Measurements from ENCODE around the gene RAB11FIP3.
"Not testable (repeated sequence)": the region's sequence is repeated elsewhere in the genome, so short reads cannot be mapped to it uniquely, and the experiment has no call there.

RAB11FIP3 gene

GRCh38 chr16:473046-474043 lies 47.9 kb downstream of the RAB11FIP3 start:
- Histone ChIP-seq H3K9ac (ENCODE audit: low read length) (no peak overlapping the region), H3K27me3 (ENCODE audit: control insufficient read depth in 1 of 2, insufficient read depth in 2 of 2, low read length in 2 of 2) (no peaks in the 10 kb centered on the region), H3K27ac (ENCODE audit: low read depth, low read length) (no peak overlapping the region), H3K4me3 (ENCODE audit: low read depth in 1 of 2, low read length in 2 of 2) (no peak overlapping the region), H3K9me3 (ENCODE audit: low read length) (no peaks in the 10 kb centered on the region), H3K4me1 (ENCODE audit: insufficient read depth, low read length) (no peaks in the 10 kb centered on the region), H3K36me3 (ENCODE audit: insufficient read depth, low read length) (no peaks in the 10 kb centered on the region)

GRCh38 chr16:474420-475122 lies 49.1 kb downstream of the RAB11FIP3 start:
- no peaks in the 10 kb centered on the region for H3K36me3 ChIP-seq (ENCODE audit: insufficient read depth, low read length)
- H3K27ac ChIP-seq (ENCODE audit: low read depth, low read length): no peak overlapping the region
- H3K4me1 ChIP-seq (ENCODE audit: insufficient read depth, low read length): no peaks in the 10 kb centered on the region
- no peaks in the 10 kb centered on the region for H3K27me3 ChIP-seq (ENCODE audit: control insufficient read depth in 1 of 2, insufficient read depth in 2 of 2, low read length in 2 of 2)
- no peak overlapping the region for H3K9ac ChIP-seq (ENCODE audit: low read length)
- no peak overlapping the region for H3K4me3 ChIP-seq (ENCODE audit: low read depth in 1 of 2, low read length in 2 of 2)
- no peaks in the 10 kb centered on the region for H3K9me3 ChIP-seq (ENCODE audit: low read length)

- Histone ChIP-seq H3K36me3 (ENCODE audit: insufficient read depth, low read length) (no peaks in the 10 kb centered on the region), H3K27me3 (ENCODE audit: control insufficient read depth in 1 of 2, insufficient read depth in 2 of 2, low read length in 2 of 2) (no peaks in the 10 kb centered on the region), H3K4me3 (ENCODE audit: low read depth in 1 of 2, low read length in 2 of 2) (no peak overlapping the region), H3K27ac (ENCODE audit: low read depth, low read length) (no peak overlapping the region), H3K4me1 (ENCODE audit: insufficient read depth, low read length) (no peaks in the 10 kb centered on the region), H3K9me3 (ENCODE audit: low read length) (no peaks in the 10 kb centered on the region), H3K9ac (ENCODE audit: low read length) (no peak overlapping the region)
These were observed 50.6 kb downstream of the RAB11FIP3 start for GRCh38 chr16:476039-476438.

GRCh38 chr16:477301-478157 lies 52.1 kb downstream of the RAB11FIP3 start:
- H3K9ac ChIP-seq (ENCODE audit: low read length): no peak overlapping the region
- H3K4me3 ChIP-seq (ENCODE audit: low read depth in 1 of 2, low read length in 2 of 2): no peak overlapping the region
- no peak overlapping the region for H3K27ac ChIP-seq (ENCODE audit: low read depth, low read length)
- no peaks in the 10 kb centered on the region for H3K36me3 ChIP-seq (ENCODE audit: insufficient read depth, low read length)
- no peaks in the 10 kb centered on the region for H3K4me1 ChIP-seq (ENCODE audit: insufficient read depth, low read length)
- no peaks in the 10 kb centered on the region for H3K9me3 ChIP-seq (ENCODE audit: low read length)
- H3K27me3 ChIP-seq (ENCODE audit: control insufficient read depth in 1 of 2, insufficient read depth in 2 of 2, low read length in 2 of 2): no peaks in the 10 kb centered on the region

- H3K27me3 ChIP-seq (ENCODE audit: control insufficient read depth in 1 of 2, insufficient read depth in 2 of 2, low read length in 2 of 2); H3K27ac ChIP-seq (ENCODE audit: low read depth, low read length): not testable (repeated sequence)
These were observed 52.8 kb downstream of the RAB11FIP3 start for GRCh38 chr16:478287-478686.

GRCh38 chr16:482468-483185 lies 57.2 kb downstream of the RAB11FIP3 start:
- H3K4me3 ChIP-seq (ENCODE audit: low read depth in 1 of 2, low read length in 2 of 2): no peak overlapping the region
- H3K9me3 ChIP-seq (ENCODE audit: low read length): no peaks in the 10 kb centered on the region
- no peaks in the 10 kb centered on the region for H3K4me1 ChIP-seq (ENCODE audit: insufficient read depth, low read length)
- H3K27ac ChIP-seq (ENCODE audit: low read depth, low read length): no peak overlapping the region
- H3K36me3 ChIP-seq (ENCODE audit: insufficient read depth, low read length): no peaks in the 10 kb centered on the region
- H3K27me3 ChIP-seq (ENCODE audit: control insufficient read depth in 1 of 2, insufficient read depth in 2 of 2, low read length in 2 of 2): no peaks in the 10 kb centered on the region
- no peak overlapping the region for H3K9ac ChIP-seq (ENCODE audit: low read length)

More at GRCh38 chr16:478287-478686, 52.8 kb downstream of the RAB11FIP3 start:
- not testable (repeated sequence) for H3K36me3 ChIP-seq (ENCODE audit: insufficient read depth, low read length); H3K9ac ChIP-seq (ENCODE audit: low read length); H3K4me1 ChIP-seq (ENCODE audit: insufficient read depth, low read length); H3K9me3 ChIP-seq (ENCODE audit: low read length); H3K4me3 ChIP-seq (ENCODE audit: low read depth in 1 of 2, low read length in 2 of 2)

- Histone ChIP-seq H3K9me3 (ENCODE audit: low read length) (no peaks in the 10 kb centered on the region), H3K4me1 (ENCODE audit: insufficient read depth, low read length) (no peaks in the 10 kb centered on the region), H3K36me3 (ENCODE audit: insufficient read depth, low read length) (no peaks in the 10 kb centered on the region), H3K9ac (ENCODE audit: low read length) (no peak overlapping the region), H3K4me3 (ENCODE audit: low read depth in 1 of 2, low read length in 2 of 2) (no peak overlapping the region), H3K27me3 (ENCODE audit: control insufficient read depth in 1 of 2, insufficient read depth in 2 of 2, low read length in 2 of 2) (no peaks in the 10 kb centered on the region), H3K27ac (ENCODE audit: low read depth, low read length) (no peak overlapping the region)
These were observed 58.1 kb downstream of the RAB11FIP3 start for GRCh38 chr16:483341-484075.

- no peak overlapping the region for H3K4me3 ChIP-seq (ENCODE audit: low read depth in 1 of 2, low read length in 2 of 2)
- H3K9me3 ChIP-seq (ENCODE audit: low read length): no peaks in the 10 kb centered on the region
- no peaks in the 10 kb centered on the region for H3K4me1 ChIP-seq (ENCODE audit: insufficient read depth, low read length)
- H3K36me3 ChIP-seq (ENCODE audit: insufficient read depth, low read length): peaks cover 23% of the 10 kb centered on the region
- H3K9ac ChIP-seq (ENCODE audit: low read length): no peak overlapping the region
- H3K27me3 ChIP-seq (ENCODE audit: control insufficient read depth in 1 of 2, insufficient read depth in 2 of 2, low read length in 2 of 2): no peaks in the 10 kb centered on the region
- no peak overlapping the region for H3K27ac ChIP-seq (ENCODE audit: low read depth, low read length)
These were observed 64.2 kb downstream of the RAB11FIP3 start for GRCh38 chr16:489606-490005.

GRCh38 chr16:490768-491167 lies 65.3 kb downstream of the RAB11FIP3 start:
- peaks cover 23% of the 10 kb centered on the region for H3K36me3 ChIP-seq (ENCODE audit: insufficient read depth, low read length)
- H3K27ac ChIP-seq (ENCODE audit: low read depth, low read length): no peak overlapping the region
- no peak overlapping the region for H3K4me3 ChIP-seq (ENCODE audit: low read depth in 1 of 2, low read length in 2 of 2)
- H3K9ac ChIP-seq (ENCODE audit: low read length): no peak overlapping the region
- no peaks in the 10 kb centered on the region for H3K4me1 ChIP-seq (ENCODE audit: insufficient read depth, low read length)
- H3K27me3 ChIP-seq (ENCODE audit: control insufficient read depth in 1 of 2, insufficient read depth in 2 of 2, low read length in 2 of 2): no peaks in the 10 kb centered on the region
- no peaks in the 10 kb centered on the region for H3K9me3 ChIP-seq (ENCODE audit: low read length)

GRCh38 chr16:491220-491919 lies 65.9 kb downstream of the RAB11FIP3 start:
- Histone ChIP-seq H3K36me3 (ENCODE audit: insufficient read depth, low read length) (peaks cover 23% of the 10 kb centered on the region), H3K4me1 (ENCODE audit: insufficient read depth, low read length) (no peaks in the 10 kb centered on the region), H3K9me3 (ENCODE audit: low read length) (no peaks in the 10 kb centered on the region), H3K4me3 (ENCODE audit: low read depth in 1 of 2, low read length in 2 of 2) (no peak overlapping the region), H3K9ac (ENCODE audit: low read length) (no peak overlapping the region), H3K27ac (ENCODE audit: low read depth, low read length) (no peak overlapping the region), H3K27me3 (ENCODE audit: control insufficient read depth in 1 of 2, insufficient read depth in 2 of 2, low read length in 2 of 2) (no peaks in the 10 kb centered on the region)

Measured in muscle layer of colon (tissue), 2 donors.